GM12801 (cell line): Measurements from ENCODE around the gene PPIF.

ENCODE experiments used
- CTCF ChIP-seq: IDR thresholded peaks from one replicate; pipeline ENCODE4 v1.5.1; 2011; ENCODE audit warnings: control low read depth; ENCODE audit not compliant: insufficient read length; ENCODE audit errors: extremely low read depth

PPIF gene

GRCh38 chr10:79346012-79346340 lies 1.3 kb upstream of the PPIF start:
- no peak for TF ChIP-seq CTCF

DNA sequence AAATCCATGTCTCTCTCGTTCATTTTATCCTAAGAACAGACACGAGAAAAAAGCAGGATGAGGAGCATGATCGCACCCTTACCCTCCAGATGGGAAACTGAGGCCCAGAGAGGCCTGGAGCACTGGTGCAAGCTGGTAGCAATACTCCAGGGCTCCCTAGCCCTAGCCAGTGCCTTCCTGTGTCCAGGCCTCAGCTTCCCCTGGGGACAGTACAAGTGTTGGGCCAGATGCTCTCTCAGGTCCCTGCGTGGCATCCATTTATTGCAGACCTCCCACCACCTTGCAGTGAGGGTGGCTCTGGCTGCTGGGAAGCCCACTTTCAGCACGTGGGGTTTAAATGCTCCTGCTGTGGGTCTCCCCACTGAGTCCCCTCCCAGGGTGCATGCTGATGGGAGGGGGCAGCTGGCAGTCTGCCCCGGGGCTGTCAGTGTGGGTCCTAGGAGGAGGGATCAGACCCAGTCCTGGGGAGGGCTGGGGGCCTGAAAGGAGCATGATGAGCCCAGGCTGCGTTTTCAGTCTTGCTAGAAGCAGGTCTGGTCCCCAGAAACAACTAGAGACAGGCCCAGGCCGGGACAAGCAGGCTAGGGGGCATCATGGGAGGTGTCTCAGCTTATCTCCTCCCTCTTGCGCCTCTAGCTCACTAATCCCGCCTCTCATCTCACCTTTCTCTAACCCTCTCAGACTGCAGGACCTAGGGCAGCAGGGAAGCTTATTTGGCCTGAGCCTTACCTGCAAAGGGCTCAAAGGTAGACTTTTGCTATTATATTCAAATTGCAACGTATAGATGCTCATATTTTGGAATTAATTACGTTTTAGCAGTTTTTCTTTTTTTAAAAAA lies 662 bp upstream of the PPIF start:
- TF ChIP-seq CTCF: no peak

DNA sequence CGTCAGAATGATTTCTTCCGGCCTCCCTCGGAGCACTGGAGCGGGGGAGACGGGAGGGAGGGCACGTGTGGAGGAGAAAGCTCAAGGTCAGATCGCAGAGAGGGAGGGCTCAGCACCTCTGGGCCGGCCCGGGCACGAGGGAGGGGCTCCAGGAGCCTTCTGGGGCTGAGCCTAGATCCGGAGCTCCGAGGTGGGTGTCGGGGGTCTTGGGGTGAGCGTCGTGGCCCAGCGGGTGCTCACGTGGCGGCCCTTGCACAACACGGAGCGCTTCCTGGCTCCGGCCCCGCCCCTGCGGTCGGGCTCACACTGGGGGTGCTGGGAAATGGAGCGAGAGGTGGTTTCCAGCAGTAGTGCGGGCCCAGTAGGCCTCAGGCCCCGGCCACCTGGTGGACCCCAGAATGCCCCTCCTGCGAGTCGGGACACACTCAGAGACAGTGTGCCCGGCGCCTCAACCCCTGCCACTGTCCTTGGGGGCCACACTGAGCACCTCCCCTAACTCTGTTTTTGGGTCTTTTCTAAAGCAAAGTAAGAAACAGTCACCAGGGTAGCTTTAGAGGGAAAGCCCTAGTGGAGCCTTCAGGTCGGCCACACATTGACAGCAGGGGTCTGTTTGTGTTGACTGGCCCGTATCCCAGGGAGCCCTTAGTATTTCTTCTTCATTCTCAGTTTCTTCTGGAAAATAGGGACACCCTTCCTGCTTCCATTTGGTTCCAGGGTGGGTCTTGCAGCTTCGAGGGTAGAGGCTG lies 798 bp downstream of the PPIF start:
- TF ChIP-seq CTCF: no peak

GRCh38 chr10:79348640-79348988 lies 1.3 kb downstream of the PPIF start:
- no peak for TF ChIP-seq CTCF

DNA sequence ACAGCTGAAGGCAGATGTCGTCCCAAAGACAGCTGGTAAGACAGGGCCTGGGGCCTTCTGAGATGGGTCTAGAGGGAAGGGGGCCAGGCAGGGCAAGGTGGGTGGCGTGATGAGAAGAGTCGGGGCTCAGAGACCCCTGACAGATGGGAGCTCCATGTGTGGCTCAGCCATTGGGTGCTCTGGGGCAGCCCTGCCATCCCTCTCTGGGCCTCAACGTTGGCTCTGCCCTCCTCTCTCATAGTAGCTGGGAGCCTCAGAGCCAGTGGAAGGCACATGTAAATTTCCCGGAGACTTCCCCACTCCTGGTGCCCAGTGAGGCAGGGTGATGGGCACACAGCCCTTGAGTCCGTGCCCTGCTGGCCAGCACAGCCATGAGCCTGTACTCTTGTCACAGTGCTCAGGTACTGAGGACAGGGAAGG lies 1.8 kb downstream of the PPIF start:
- no peak for TF ChIP-seq CTCF

- no peak for TF ChIP-seq CTCF
Observed at GRCh38 chr10:79349766-79350406, 2.6 kb downstream of the PPIF start.

- TF ChIP-seq CTCF: no peak
Observed at GRCh38 chr10:79350407-79351154, 3.3 kb downstream of the PPIF start.
